Stimulated activated naive B cell treated with anti-CD40 and anti-IgM and Interleukin-4, amounts not matched to agents 10 μg/mL and 1 μg/mL and 100 μg/mL, for 72 hours (primary cell): Measurements from ENCODE around the gene GMDS.

ENCODE experiments used
- ATAC-seq, 2 donors: fragments of 150-1000 bp; cut with Tn5 transposase; replicated peaks; 2 replicates each; pipeline ENCODE4 v1.10.0; 2021; ENCODE audit warnings: moderate library complexity in 1 of 2
- DNase-seq: peaks from one replicate; pipeline ENCODE4 v3.0.0; 2021
- H3K27ac Mint-ChIP-seq: one replicate; pipeline ENCODE4 v1.8.0; 2022; ENCODE audit warnings: mild to moderate bottlenecking, mixed read lengths
- H3K27me3 Mint-ChIP-seq, 2 donors: one replicate each; pipeline ENCODE4 v1.8.0; 2022; ENCODE audit warnings: mixed read lengths in 2 of 2
- H3K36me3 Mint-ChIP-seq, 2 donors: one replicate each; pipeline ENCODE4 v1.8.0; 2022; ENCODE audit warnings: mixed read lengths in 2 of 2, mild to moderate bottlenecking in 1 of 2
- H3K4me1 Mint-ChIP-seq, 2 donors: one replicate each; pipeline ENCODE4 v1.8.0; 2022; ENCODE audit warnings: mixed read lengths in 2 of 2, mild to moderate bottlenecking in 1 of 2
- H3K4me3 Mint-ChIP-seq, 2 donors: one replicate each; pipeline ENCODE4 v1.8.0; 2022; ENCODE audit warnings: mild to moderate bottlenecking in 2 of 2, mixed read lengths in 2 of 2, moderate library complexity in 1 of 2
- H3K9me3 Mint-ChIP-seq, 2 donors: one replicate each; pipeline ENCODE4 v1.8.0; 2022; ENCODE audit warnings: mixed read lengths in 2 of 2, mild to moderate bottlenecking in 1 of 2

GMDS gene

DNA sequence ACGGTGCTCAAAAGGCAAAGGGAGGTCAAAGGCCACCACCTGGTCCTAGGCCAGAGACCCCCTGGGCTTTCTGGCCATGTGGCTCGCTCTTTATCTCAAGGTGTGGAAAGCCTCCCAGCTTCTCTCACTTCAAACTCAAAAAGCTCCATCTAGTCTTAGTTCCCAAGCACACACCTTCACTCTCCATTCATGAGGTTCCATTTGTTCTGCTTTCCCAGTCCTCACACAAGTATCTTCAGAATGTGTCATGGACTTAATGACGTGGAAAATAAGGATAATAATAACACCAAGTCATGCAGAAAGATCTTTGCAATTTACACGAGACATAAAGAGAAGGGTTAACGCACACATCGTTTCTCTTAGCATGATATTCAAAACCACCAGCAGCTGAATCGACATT, 219.3 kb downstream of the GMDS start:
- Mint-ChIP-seq H3K4me3 (no peak overlapping the region), H3K9me3 (no peaks in the 10 kb centered on the region), H3K27ac (no peak overlapping the region), H3K27me3 (no peaks in the 10 kb centered on the region), H3K36me3 (peaks cover 0 to 3% of the 10 kb centered on the region in 2 donors), H3K4me1 (peaks cover 2 to 14% of the 10 kb centered on the region in 2 donors)
- no peak for DNase-seq
- no peak for ATAC-seq

DNA sequence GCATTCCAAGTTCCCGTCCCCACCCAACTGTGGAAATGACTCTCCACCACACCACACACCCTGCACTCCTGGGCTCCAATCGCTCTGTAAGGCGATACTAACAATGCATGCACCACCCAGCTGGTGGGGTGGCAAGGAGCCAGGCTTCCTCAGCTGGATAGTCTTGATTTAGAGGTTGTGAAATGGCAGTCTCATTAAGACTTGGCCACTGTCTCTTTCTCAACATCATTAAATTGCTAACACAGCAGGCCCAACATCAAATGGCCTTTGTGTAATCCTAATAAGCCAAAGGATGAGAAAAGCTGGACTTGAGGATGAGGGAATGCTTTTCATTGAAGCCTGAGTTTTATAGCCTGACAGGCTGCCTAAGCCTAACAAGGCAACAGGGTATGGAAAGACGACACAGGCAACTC, 223.7 kb downstream of the GMDS start:
- peaks cover 0 to 7% of the 10 kb centered on the region in 2 donors for H3K4me1 Mint-ChIP-seq
- ATAC-seq (no peak), DNase-seq (no peak)
- H3K27me3 Mint-ChIP-seq: no peaks in the 10 kb centered on the region
- H3K27ac Mint-ChIP-seq: no peak overlapping the region
- H3K36me3 Mint-ChIP-seq: peaks cover 3 to 7% of the 10 kb centered on the region in 2 donors
- no peaks in the 10 kb centered on the region for H3K9me3 Mint-ChIP-seq
- no peak overlapping the region for H3K4me3 Mint-ChIP-seq

DNA sequence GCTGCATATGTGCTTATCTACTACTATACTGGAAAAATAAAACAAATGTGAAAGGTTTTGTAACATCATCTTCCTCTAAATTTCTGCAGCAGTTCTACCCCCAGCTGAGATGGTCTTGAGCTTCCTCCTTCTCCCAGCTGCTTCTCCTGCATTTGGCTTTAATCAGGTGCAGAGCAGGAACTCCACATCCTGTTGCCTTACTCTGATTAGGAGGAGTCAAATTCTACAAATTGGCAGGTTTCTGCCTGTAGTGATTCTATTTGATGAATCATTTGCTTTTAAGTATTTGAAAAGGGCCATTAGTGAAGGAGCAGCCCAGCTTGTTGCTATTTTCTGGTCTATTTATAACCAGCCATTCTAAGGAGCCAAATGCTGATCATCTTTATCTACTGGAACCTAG, 224.5 kb downstream of the GMDS start:
- Mint-ChIP-seq H3K4me3 (no peak overlapping the region), H3K4me1 (peaks cover 0 to 7% of the 10 kb centered on the region in 2 donors), H3K36me3 (peaks cover 3 to 4% of the 10 kb centered on the region in 2 donors), H3K27ac (no peak overlapping the region), H3K27me3 (no peaks in the 10 kb centered on the region), H3K9me3 (no peaks in the 10 kb centered on the region)
- ATAC-seq (no peak), DNase-seq (no peak)

DNA sequence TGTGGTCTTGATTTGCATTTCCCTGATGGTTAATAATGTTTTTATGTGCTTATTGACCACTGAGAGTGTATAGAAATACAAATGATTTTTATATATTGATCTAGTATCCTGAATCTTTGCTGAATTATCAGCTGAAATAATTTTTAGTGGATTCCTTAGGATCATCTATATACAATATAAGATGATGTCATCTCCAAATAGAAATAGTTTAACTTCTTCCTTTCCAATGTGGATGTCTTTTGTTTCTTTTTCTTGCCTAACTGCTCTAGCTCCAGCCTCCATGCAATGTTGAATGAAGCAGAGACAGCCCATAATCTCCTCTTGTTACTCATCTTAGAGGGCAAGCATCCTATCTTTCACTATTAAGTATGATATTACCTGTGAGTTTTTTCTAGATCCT, 226.4 kb downstream of the GMDS start:
- H3K4me1 Mint-ChIP-seq: peaks cover 0 to 7% of the 10 kb centered on the region in 2 donors
- H3K36me3 Mint-ChIP-seq: peaks cover 10 to 15% of the 10 kb centered on the region in 2 donors
- H3K27ac Mint-ChIP-seq: no peak overlapping the region
- DNase-seq (no peak), ATAC-seq (no peak)
- H3K4me3 Mint-ChIP-seq: no peak overlapping the region
- no peaks in the 10 kb centered on the region for H3K27me3 Mint-ChIP-seq
- peaks cover 8 to 13% of the 10 kb centered on the region in 2 donors for H3K9me3 Mint-ChIP-seq

DNA sequence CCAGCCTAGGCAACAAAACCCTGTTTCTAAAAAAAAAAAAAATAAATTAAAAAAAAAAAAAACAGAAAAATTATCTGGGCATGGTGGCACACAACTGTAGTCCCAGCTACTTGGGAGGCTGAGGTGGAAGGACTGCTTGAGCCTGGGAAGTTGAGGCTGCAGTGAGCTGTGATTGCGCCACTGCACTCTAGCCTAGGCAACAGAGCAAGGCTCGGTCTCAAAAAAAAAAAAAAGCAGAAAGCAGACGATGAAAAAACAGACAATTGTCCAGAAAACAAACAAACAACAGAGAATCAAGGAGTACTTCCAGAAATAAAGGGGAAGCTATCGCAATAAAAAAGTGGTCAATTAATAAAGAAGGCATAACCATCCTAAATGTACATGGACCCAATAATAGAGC, 229.4 kb downstream of the GMDS start:
- H3K4me3 Mint-ChIP-seq: no peak overlapping the region
- peaks cover 12 to 28% of the 10 kb centered on the region in 2 donors for H3K36me3 Mint-ChIP-seq
- peaks cover 8 to 13% of the 10 kb centered on the region in 2 donors for H3K9me3 Mint-ChIP-seq
- DNase-seq (no peak), ATAC-seq (no peak)
- H3K27ac Mint-ChIP-seq: no peak overlapping the region
- H3K27me3 Mint-ChIP-seq: no peaks in the 10 kb centered on the region
- peaks cover 0 to 7% of the 10 kb centered on the region in 2 donors for H3K4me1 Mint-ChIP-seq

DNA sequence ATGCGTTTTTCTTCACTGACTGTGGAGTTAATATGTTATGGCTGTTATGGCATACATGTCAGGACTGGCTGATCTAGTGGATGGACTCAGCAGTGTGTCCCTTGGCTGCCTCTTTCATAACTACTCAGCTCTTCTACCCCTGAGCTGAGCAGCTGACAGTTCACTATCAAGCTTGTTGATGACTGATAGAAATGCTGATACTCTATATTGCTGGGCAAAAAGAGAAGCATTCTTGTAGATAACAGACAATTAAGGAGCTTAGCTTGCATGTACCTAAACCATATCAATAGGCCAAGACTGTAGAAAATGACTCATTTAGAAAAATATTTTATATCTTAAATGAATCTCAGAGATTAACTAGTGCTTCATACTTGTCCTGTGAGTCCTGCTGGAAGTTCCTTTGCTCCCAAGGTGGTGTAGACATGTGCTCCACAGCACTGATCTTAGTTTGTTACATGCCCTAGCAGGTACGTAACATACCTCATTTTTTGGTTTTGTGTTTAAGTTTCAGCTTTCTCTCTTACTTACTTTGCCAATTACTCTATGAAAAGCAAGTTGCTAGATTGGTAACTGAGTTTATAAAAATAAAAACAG, 236.9 kb downstream of the GMDS start:
- H3K36me3 Mint-ChIP-seq: peaks cover 10 to 30% of the 10 kb centered on the region in 2 donors
- H3K4me1 Mint-ChIP-seq: peaks cover 0 to 2% of the 10 kb centered on the region in 2 donors
- no peak overlapping the region for H3K27ac Mint-ChIP-seq
- H3K27me3 Mint-ChIP-seq: no peaks in the 10 kb centered on the region
- no peak for ATAC-seq
- DNase-seq: no peak
- peaks cover 0 to 5% of the 10 kb centered on the region in 2 donors for H3K9me3 Mint-ChIP-seq
- H3K4me3 Mint-ChIP-seq: no peak overlapping the region

DNA sequence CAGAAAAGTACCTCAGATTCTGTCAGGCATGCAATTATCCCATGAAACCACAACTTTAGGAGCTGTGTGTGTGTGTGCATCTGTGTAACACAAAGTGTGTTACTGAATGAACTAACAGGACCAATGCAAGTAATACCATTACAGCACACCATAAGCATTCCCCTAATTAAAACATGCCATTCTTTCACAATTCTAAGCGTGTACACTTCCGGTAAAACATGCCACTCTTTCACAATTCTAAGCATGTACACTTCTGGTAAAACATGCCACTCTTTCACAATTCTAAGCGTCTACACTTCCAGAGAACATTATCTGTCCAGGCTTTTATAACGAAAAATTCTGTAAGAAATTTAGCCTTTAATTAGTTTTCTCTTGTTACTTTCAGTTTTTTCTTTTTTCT, 238.2 kb downstream of the GMDS start:
- Mint-ChIP-seq H3K4me3 (no peak overlapping the region), H3K27ac (no peak overlapping the region), H3K9me3 (peaks cover 0 to 6% of the 10 kb centered on the region in 2 donors), H3K4me1 (peaks cover 0 to 1% of the 10 kb centered on the region in 2 donors), H3K36me3 (peaks cover 10 to 22% of the 10 kb centered on the region in 2 donors), H3K27me3 (no peaks in the 10 kb centered on the region)
- ATAC-seq (no peak), DNase-seq (no peak)

DNA sequence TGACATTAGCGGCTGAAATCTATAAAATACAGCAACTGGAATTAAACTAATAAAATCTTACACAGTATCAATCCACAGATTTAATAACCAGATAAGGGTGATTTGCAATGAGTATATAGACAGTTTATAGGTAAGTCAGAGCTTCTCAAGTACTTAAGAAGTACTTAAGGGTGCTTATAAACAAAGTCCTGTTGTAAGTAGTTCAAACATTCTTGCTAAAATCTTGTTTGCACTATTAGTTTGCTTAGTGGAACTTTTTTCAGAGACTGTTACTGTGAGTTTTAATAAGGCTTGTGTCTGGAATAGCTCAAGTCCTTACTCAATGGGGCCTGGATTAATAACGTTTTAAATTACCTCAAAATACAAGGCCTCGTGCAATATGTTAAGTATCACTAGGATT, 240.5 kb downstream of the GMDS start:
- Mint-ChIP-seq H3K4me1 (no peaks in the 10 kb centered on the region), H3K4me3 (no peak overlapping the region), H3K36me3 (peaks cover 5 to 15% of the 10 kb centered on the region in 2 donors), H3K9me3 (peaks cover 0 to 8% of the 10 kb centered on the region in 2 donors), H3K27me3 (no peaks in the 10 kb centered on the region), H3K27ac (no peak overlapping the region)
- ATAC-seq (no peak), DNase-seq (no peak)

DNA sequence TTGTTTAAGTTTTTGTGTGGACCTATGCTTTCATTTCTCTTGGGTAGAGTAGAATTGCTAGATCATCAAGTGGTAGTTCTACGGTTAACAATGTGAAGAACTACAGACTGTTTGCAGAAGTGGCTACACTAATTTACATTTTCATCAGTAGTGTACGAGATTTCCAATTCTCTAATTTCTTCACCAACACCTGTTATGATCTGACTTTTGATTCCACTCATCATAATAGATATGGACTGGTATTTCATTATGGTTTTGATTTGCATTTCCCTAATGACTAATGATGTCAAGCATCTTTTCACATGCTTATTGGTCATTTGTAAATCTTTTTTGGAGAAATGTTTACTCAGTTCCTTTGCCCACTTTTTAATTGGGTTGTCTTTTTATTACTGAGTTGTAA, 244.4 kb downstream of the GMDS start:
- H3K9me3 Mint-ChIP-seq: peaks cover 0 to 5% of the 10 kb centered on the region in 2 donors
- no peak overlapping the region for H3K27ac Mint-ChIP-seq
- DNase-seq (no peak), ATAC-seq (no peak)
- H3K4me1 Mint-ChIP-seq: no peaks in the 10 kb centered on the region
- H3K36me3 Mint-ChIP-seq: peaks cover 6 to 11% of the 10 kb centered on the region in 2 donors
- no peak overlapping the region for H3K4me3 Mint-ChIP-seq
- no peaks in the 10 kb centered on the region for H3K27me3 Mint-ChIP-seq

DNA sequence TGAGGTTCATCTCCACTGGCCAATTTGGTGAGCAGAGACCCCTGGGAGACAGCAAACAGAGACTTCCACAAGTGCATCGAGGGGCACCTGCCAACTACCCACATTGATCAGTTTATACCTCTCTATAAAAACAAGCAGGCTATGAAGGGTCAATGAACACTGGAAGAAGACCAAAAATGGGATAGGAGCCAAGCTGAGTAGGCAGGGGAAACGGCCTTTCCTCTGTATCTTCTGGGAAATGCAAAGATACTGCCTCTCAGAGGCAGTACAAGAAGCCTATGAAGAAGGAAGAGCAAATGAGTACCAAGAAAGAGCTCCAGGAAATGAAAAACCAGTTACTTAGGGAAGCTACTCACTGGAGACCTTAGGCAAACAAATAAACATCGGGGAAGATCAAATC, 247.7 kb downstream of the GMDS start:
- H3K36me3 Mint-ChIP-seq: peaks cover 6 to 9% of the 10 kb centered on the region in 2 donors
- H3K9me3 Mint-ChIP-seq: peaks cover 0 to 5% of the 10 kb centered on the region in 2 donors
- no peak overlapping the region for H3K27ac Mint-ChIP-seq
- H3K4me1 Mint-ChIP-seq: peaks cover 6 to 16% of the 10 kb centered on the region in 2 donors
- H3K4me3 Mint-ChIP-seq: no peak overlapping the region
- ATAC-seq (no peak), DNase-seq (no peak)
- H3K27me3 Mint-ChIP-seq: no peaks in the 10 kb centered on the region

DNA sequence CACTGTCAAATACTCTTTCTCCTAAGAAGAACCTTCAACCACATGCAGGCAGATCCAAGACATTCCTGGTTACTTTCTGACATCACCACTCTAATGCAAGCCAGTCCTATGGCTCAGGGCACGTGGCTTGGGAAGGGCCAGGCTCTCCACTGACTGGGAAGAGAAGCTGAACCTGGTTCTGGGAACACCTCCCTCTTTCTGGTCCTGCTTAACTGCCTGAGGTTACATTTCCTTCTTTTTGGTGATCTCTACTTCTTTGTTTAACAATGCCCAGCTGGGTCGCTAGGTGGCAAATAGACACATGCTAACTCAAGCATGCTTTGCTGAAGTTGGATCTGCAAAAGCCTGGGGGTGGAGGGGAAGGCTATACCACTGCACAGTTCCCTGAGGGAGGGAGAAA, 249.8 kb downstream of the GMDS start:
- no peaks in the 10 kb centered on the region for H3K27me3 Mint-ChIP-seq
- no peak for ATAC-seq
- peaks cover 13 to 21% of the 10 kb centered on the region in 2 donors for H3K36me3 Mint-ChIP-seq
- H3K4me3 Mint-ChIP-seq: no peak overlapping the region
- H3K27ac Mint-ChIP-seq: no peak overlapping the region
- peaks cover 6 to 16% of the 10 kb centered on the region in 2 donors for H3K4me1 Mint-ChIP-seq
- H3K9me3 Mint-ChIP-seq: peaks cover 0 to 2% of the 10 kb centered on the region in 2 donors
- no peak for DNase-seq

DNA sequence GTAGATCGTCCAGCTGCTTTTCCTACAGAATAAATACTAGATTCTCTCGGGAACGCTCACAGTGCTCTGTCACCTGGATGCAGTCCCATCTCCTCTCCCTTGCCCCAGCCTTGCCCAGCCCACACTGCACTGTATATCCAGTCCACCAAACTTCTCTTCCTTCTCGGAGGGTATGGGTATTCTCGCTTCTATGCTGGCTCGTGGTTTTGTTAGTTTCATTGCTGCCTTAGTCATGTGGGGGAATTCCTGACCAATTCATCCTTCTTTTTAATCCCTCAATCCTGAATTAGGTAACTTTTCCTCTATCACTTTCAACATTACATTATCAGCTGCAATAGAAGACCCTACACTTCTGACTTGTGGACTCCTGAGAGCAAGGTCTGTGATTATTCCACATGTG, 252.4 kb downstream of the GMDS start:
- no peak for DNase-seq
- H3K36me3 Mint-ChIP-seq: peaks cover 13 to 21% of the 10 kb centered on the region in 2 donors

DNA sequence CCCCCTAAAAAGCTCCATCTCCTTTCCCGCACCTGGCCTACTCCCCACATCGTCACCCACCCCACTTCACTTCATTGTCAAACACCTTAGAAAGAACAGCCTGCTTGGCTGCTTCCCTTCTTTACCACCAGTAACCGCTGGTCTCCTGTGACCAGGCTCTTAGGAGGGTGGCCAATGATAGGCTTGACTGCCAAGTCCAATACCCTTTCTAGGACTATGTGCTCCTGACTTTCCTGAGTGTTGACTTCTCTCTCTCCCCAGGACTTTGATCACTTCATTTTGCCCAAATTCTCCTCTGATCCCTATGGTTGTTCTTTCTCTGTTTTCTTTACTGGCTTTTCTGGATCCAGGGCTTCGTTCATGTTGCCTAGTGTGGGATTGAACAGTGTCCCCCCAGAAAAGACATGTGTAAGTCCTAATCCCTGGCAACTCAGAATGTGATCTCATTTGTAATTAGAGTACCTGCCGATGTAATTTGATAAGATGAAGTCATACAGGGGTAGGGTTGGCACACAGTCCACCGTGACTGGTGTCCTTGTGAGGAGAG, 254.0 kb downstream of the GMDS start:
- no peak overlapping the region for H3K4me3 Mint-ChIP-seq
- DNase-seq (no peak), ATAC-seq (no peak)
- H3K9me3 Mint-ChIP-seq: no peaks in the 10 kb centered on the region
- no peak overlapping the region for H3K27ac Mint-ChIP-seq
- peaks cover 6 to 16% of the 10 kb centered on the region in 2 donors for H3K4me1 Mint-ChIP-seq
- peaks cover 7 to 15% of the 10 kb centered on the region in 2 donors for H3K36me3 Mint-ChIP-seq
- no peaks in the 10 kb centered on the region for H3K27me3 Mint-ChIP-seq

More for the DNA sequence above, 252.4 kb downstream of the GMDS start:
- no peaks in the 10 kb centered on the region for H3K27me3 Mint-ChIP-seq
- no peaks in the 10 kb centered on the region for H3K9me3 Mint-ChIP-seq
- H3K4me3 Mint-ChIP-seq: no peak overlapping the region
- H3K27ac Mint-ChIP-seq: no peak overlapping the region
- ATAC-seq: no peak
- peaks cover 6 to 16% of the 10 kb centered on the region in 2 donors for H3K4me1 Mint-ChIP-seq

DNA sequence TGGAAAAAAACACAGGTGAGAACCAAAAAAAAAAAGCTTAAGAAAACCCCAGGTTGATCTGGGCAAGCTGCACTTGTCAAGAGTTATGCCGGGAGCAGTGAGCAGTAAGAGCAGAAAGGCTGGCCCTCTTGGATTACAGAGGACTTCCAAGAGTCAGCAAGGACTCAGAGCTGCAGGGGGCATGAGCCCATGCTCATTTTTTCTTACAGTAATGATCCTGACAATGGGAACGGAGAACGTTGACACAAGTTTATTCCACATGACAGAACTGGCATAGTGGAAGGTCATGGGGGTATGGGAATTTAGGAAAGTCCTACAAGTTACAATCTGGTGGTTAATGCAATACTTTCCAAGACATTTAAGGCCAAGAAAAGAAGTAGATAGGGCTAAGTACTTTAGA, 256.6 kb downstream of the GMDS start:
- DNase-seq (no peak), ATAC-seq (no peak)
- peaks cover 7 to 22% of the 10 kb centered on the region in 2 donors for H3K36me3 Mint-ChIP-seq
- no peaks in the 10 kb centered on the region for H3K27me3 Mint-ChIP-seq
- H3K4me1 Mint-ChIP-seq: peaks cover 5 to 9% of the 10 kb centered on the region in 2 donors
- H3K9me3 Mint-ChIP-seq: peaks cover 7% of the 10 kb centered on the region in 2 donors
- no peak overlapping the region for H3K27ac Mint-ChIP-seq
- no peak overlapping the region for H3K4me3 Mint-ChIP-seq

DNA sequence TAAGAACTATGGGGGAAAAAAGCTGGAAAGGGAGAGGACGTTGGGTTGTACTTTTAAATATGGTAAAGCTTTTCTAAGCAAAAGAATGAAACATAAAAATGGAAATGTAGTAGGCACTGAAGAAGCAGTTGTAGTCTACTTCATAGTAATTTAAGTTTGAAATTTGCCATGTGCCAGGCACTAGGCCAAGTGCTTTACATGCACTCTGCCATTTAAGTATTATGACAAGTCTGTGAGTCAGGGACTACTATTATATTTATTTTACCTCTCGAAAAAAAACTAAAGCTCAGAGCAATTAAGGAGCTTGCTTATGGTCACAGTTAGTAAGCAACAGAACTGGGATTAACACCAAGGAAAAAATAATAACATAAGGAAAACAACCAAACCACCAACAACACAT, 257.8 kb downstream of the GMDS start:
- no peak overlapping the region for H3K27ac Mint-ChIP-seq
- peaks cover 0 to 2% of the 10 kb centered on the region in 2 donors for H3K4me1 Mint-ChIP-seq
- H3K9me3 Mint-ChIP-seq: peaks cover 14 to 15% of the 10 kb centered on the region in 2 donors
- H3K27me3 Mint-ChIP-seq: no peaks in the 10 kb centered on the region
- H3K36me3 Mint-ChIP-seq: peaks cover 16 to 28% of the 10 kb centered on the region in 2 donors
- no peak overlapping the region for H3K4me3 Mint-ChIP-seq
- ATAC-seq (no peak), DNase-seq (no peak)
